ENCODE measurements around the gene ABCC8. TPM values are rescaled to one million over a fixed set of nuclear protein-coding genes. Genes with fewer than 3 reads are reported as not detected.

Gene ABCC8
- total RNA-seq, 1 experiment from 2014 or later, result not detected

- ChIA-PET CTCF (interaction anchor here (0.6 to 1.0 kb wide), 2 partner anchors 20 to 118 kb away, joined by 3 to 7 read pairs; no protein-coding TSS in a partner anchor), POLR2A (interaction anchor here (0.8 kb wide), 1 partner anchor 17 kb away, joined by 3 read pairs; no protein-coding TSS in a partner anchor)
- no peaks in the 10 kb centered on the region for H3K9me3 Mint-ChIP-seq (ENCODE audit: unreplicated experiment)
- intact Hi-C loops (cut with micrococcal nuclease; ENCODE audit: unreplicated experiment), result no loop called here
- no peaks in the 10 kb centered on the region for H3K27me3 ChIP-seq (replicated peaks; ENCODE audit: control insufficient read depth, insufficient read depth, low read length)
- H3K4me1 ChIP-seq, result no peaks in the 10 kb centered on the region
- no peaks in the 10 kb centered on the region for H3K9me3 ChIP-seq
- H3K4me3 Mint-ChIP-seq (ENCODE audit: unreplicated experiment), result no peak overlapping the region
- no peak overlapping the region for H3K27ac Mint-ChIP-seq (ENCODE audit: unreplicated experiment)
- H3K36me3 ChIP-seq (ENCODE audit: control insufficient read depth, insufficient read depth, low read length), result peaks cover 4% of the 10 kb centered on the region
- no peak for DNase-seq
- TF ChIP-seq, protein P1, sequence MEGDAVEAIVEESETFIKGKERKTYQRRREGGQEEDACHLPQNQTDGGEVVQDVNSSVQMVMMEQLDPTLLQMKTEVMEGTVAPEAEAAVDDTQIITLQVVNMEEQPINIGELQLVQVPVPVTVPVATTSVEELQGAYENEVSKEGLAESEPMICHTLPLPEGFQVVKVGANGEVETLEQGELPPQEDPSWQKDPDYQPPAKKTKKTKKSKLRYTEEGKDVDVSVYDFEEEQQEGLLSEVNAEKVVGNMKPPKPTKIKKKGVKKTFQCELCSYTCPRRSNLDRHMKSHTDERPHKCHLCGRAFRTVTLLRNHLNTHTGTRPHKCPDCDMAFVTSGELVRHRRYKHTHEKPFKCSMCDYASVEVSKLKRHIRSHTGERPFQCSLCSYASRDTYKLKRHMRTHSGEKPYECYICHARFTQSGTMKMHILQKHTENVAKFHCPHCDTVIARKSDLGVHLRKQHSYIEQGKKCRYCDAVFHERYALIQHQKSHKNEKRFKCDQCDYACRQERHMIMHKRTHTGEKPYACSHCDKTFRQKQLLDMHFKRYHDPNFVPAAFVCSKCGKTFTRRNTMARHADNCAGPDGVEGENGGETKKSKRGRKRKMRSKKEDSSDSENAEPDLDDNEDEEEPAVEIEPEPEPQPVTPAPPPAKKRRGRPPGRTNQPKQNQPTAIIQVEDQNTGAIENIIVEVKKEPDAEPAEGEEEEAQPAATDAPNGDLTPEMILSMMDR (IDR thresholded peaks at IDR 0.05; ENCODE audit: insufficient read depth in 1 of 2, low read depth in 1 of 2, low read length in 1 of 2, severe bottlenecking in 1 of 2, unreplicated experiment in 1 of 2), result no peak
- peaks cover 72% of the 10 kb centered on the region for H3K36me3 Mint-ChIP-seq (ENCODE audit: insufficient read depth, unreplicated experiment)
- H3K27me3 Mint-ChIP-seq (ENCODE audit: insufficient read depth, unreplicated experiment), result no peaks in the 10 kb centered on the region
- H3K4me1 Mint-ChIP-seq (ENCODE audit: low read depth, unreplicated experiment), result no peaks in the 10 kb centered on the region
- no peak overlapping the region for H3K4me3 ChIP-seq (ENCODE audit: low read depth, low read length)
- no TSS peak for BruUV-seq (replicated peaks)
Measured at GRCh38 chr11:17507773-17508172, 31.1 kb upstream of the ABCC8 start.

GRCh38 chr11:17506942-17507341 is 30.3 kb upstream of the ABCC8 start:
- Mint-ChIP-seq H3K27ac (ENCODE audit: unreplicated experiment) (no peak overlapping the region), H3K36me3 (ENCODE audit: insufficient read depth, unreplicated experiment) (peaks cover 72% of the 10 kb centered on the region), H3K4me1 (ENCODE audit: low read depth, unreplicated experiment) (no peaks in the 10 kb centered on the region), H3K27me3 (ENCODE audit: insufficient read depth, unreplicated experiment) (no peaks in the 10 kb centered on the region), H3K4me3 (ENCODE audit: unreplicated experiment) (no peak overlapping the region), H3K9me3 (ENCODE audit: unreplicated experiment) (no peaks in the 10 kb centered on the region)
- Histone ChIP-seq H3K4me3 (ENCODE audit: low read depth, low read length) (no peak overlapping the region), H3K36me3 (ENCODE audit: control insufficient read depth, insufficient read depth, low read length) (peaks cover 4% of the 10 kb centered on the region), H3K9me3 (no peaks in the 10 kb centered on the region), H3K27me3 (replicated peaks; ENCODE audit: control insufficient read depth, insufficient read depth, low read length) (no peaks in the 10 kb centered on the region), H3K4me1 (no peaks in the 10 kb centered on the region)
- ChIA-PET POLR2A (interaction anchor here (0.8 kb wide), 1 partner anchor 18 kb away, joined by 3 read pairs; no protein-coding TSS in a partner anchor), CTCF (interaction anchor here (0.9 to 1.0 kb wide), 2 partner anchors 27 to 123 kb away, joined by 3 read pairs; no protein-coding TSS in a partner anchor)
- no peak for DNase-seq
- TF ChIP-seq, protein P1 (IDR thresholded peaks at IDR 0.05; ENCODE audit: insufficient read depth in 1 of 2, low read depth in 1 of 2, low read length in 1 of 2, severe bottlenecking in 1 of 2, unreplicated experiment in 1 of 2), result no peak
- no TSS peak for BruUV-seq (replicated peaks)
- intact Hi-C loops (cut with micrococcal nuclease; ENCODE audit: unreplicated experiment), result no loop called here

DNA sequence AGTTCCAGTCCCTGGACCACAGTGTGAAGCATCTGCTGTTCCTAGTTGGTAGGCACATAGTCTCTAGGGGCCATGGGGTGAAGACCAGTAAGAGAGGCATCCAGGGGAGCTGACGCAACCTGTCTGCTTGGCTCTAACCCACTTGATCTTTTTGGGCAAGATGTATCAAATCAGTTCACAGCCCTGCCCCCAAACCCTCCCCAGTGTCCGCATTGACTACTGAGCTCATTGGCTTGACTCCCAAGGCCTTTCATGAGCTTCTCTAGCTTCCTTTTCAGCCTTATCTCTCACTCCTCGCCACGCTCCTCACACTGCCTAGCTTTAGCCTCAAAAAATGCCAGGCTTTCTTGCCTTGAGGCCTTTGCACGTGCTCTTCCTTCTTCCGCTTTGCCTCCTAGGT is 29.7 kb upstream of the ABCC8 start:
- Mint-ChIP-seq H3K9me3 (ENCODE audit: unreplicated experiment) (no peaks in the 10 kb centered on the region), H3K4me3 (ENCODE audit: unreplicated experiment) (no peak overlapping the region), H3K27ac (ENCODE audit: unreplicated experiment) (no peak overlapping the region), H3K36me3 (ENCODE audit: insufficient read depth, unreplicated experiment) (peaks cover 77% of the 10 kb centered on the region), H3K4me1 (ENCODE audit: low read depth, unreplicated experiment) (no peaks in the 10 kb centered on the region), H3K27me3 (ENCODE audit: insufficient read depth, unreplicated experiment) (no peaks in the 10 kb centered on the region)
- Histone ChIP-seq H3K36me3 (ENCODE audit: control insufficient read depth, insufficient read depth, low read length) (no peaks in the 10 kb centered on the region; the same call in 1 of the 2 replicates), H3K4me1 (no peaks in the 10 kb centered on the region), H3K27me3 (replicated peaks; ENCODE audit: control insufficient read depth, insufficient read depth, low read length) (no peaks in the 10 kb centered on the region), H3K9me3 (no peaks in the 10 kb centered on the region), H3K4me3 (ENCODE audit: low read depth, low read length) (no peak overlapping the region)
- no TSS peak for BruUV-seq (replicated peaks)
- CTCF ChIA-PET, result interaction anchor here (0.9 to 1.0 kb wide), 2 partner anchors 27 to 122 kb away, joined by 3 read pairs; no protein-coding TSS in a partner anchor
- TF ChIP-seq, protein P1 (IDR thresholded peaks at IDR 0.05; ENCODE audit: insufficient read depth in 1 of 2, low read depth in 1 of 2, low read length in 1 of 2, severe bottlenecking in 1 of 2, unreplicated experiment in 1 of 2), result no peak
- POLR2A ChIA-PET, result no interaction called here
- no peak for DNase-seq
- intact Hi-C loops (cut with micrococcal nuclease; ENCODE audit: unreplicated experiment), result no loop called here

Measured in Caco-2 (cell line).